RWPE1 (cell line): ENCODE results near the gene EEF2.

Source experiments
- CTCF ChIA-PET: fragments of 350-600 bp; sonication (Branson Sonifier 250); formaldehyde crosslinking; extraction: SDS; loops from one replicate; lab custom pipeline; 2021; lab: Yijun Ruan, JAX
- POLR2A ChIA-PET: fragments of 400-600 bp; formaldehyde crosslinking; extraction: SDS; loops from one replicate; lab custom pipeline; 2020; ENCODE audit warnings: antibody characterized with exemption; ENCODE audit not compliant: low non-redundant PET; lab: Yijun Ruan, JAX
- DNase-seq: peaks from one replicate; pipeline ENCODE4 v3.0.0; 2012; ENCODE audit warnings: low spot score
- H3K27ac ChIP-seq: fragments of 450-650 bp; 2 replicates; pipeline ENCODE4 v1.5.1; 2017
- CTCF ChIP-seq: fragments of 450-650 bp; conservative IDR thresholded peaks from 2 replicates; pipeline ENCODE4 v1.5.1; 2017; ENCODE audit warnings: low read depth, mild to moderate bottlenecking

Gene EEF2

GRCh38 chr19:3983936-3984583, 1.2 kb downstream of the EEF2 start:
- TF ChIP-seq CTCF, result no peak
- no peak for DNase-seq
- ChIA-PET POLR2A (interaction anchor here (0.6 to 2.1 kb wide), 3 partner anchors 14 to 83 kb away, joined by 3 to 15 read pairs (median 5); partner anchors contain the start of gene DAPK3), CTCF (interaction anchor here (0.5 kb wide), 1 partner anchor 134 kb away, joined by 3 read pairs; no protein-coding TSS in a partner anchor)
- H3K27ac ChIP-seq, result peak overlapping the region; percentile 87

DNA sequence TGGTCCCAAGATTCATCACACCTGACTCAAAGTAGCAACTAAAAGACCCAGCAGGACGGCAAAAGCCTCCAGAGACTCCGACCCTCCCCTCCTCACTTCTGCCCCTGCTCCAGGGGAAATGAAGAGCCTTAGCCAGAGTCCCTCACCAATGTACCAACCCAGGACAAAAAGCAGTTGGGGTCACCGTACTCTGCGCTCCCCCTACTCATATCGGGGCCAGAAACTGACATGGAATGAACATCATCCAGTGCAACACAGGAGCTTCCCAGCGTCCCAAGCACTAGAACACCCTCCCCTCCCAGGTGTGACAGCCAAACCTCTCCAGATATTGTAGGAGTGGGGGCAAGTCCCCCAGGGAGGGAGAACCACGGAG, 1.7 kb downstream of the EEF2 start:
- POLR2A ChIA-PET, result interaction anchor here (0.6 to 2.1 kb wide), 3 partner anchors 14 to 84 kb away, joined by 3 to 15 read pairs (median 5); partner anchors contain the start of gene DAPK3
- no peak for TF ChIP-seq CTCF
- peak overlapping the region; percentile 87 for H3K27ac ChIP-seq
- CTCF ChIA-PET, result interaction anchor here (0.5 kb wide), 1 partner anchor 134 kb away, joined by 3 read pairs; no protein-coding TSS in a partner anchor
- no peak for DNase-seq

GRCh38 chr19:3982701-3983541, 2.3 kb downstream of the EEF2 start:
- ChIA-PET POLR2A (no interaction called here), CTCF (interaction anchor here (0.5 kb wide), 1 partner anchor 133 kb away, joined by 3 read pairs; no protein-coding TSS in a partner anchor)
- DNase-seq, result peak; percentile 44
- no peak for TF ChIP-seq CTCF
- H3K27ac ChIP-seq, result peak overlapping the region; percentile 87

DNA sequence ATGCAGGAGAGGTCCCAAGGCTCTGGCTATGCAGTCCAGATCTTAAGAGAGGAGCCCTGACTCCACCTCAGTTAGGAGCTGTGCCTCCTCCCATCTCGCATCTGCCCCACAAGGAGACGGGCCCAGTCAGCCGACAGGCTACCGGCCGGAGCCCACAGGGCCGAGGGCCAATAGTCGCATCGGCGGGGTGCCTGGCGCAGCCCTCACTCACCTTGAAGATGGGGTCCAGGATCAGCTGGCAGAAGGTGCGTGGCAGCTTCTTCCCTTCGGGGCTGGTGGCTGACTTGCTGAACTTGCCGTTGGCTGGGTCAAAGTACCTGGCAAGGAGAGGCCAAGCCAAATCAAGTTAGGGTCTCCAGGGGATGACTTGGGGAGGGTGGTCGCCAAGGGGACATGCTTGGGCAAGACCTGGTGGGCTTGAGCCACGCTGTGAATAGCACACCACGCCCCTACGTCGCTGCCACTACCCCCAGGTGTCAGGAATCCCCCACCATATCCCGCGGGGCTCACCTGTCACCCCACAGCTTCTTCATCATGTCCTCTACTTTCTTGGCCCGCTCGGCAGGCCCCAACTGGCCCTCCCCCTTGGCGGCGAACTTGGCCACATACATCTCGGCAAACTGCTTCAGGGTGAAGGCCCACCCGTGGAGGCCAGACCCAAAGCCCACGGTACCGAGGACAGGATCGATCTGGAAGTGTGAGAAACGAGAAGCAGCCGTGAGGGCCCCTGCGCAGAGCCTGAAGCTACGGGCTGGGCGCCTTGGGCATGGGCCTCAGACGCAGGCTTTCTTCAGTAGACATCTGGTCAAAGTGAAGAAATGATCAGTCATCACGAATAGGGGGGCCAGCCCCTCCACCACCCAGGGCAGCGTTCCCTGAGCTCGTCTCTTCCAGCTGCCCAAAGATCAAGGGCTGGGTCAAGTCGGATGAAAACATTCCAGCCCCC, 3.3 kb downstream of the EEF2 start:
- no peak for DNase-seq
- H3K27ac ChIP-seq, result peak overlapping the region; percentile 87
- ChIA-PET POLR2A (no interaction called here), CTCF (no interaction called here)
- TF ChIP-seq CTCF, result no peak

GRCh38 chr19:3981373-3981735, 3.9 kb downstream of the EEF2 start:
- H3K27ac ChIP-seq, result peak overlapping the region; percentile 87
- POLR2A ChIA-PET, result no interaction called here
- TF ChIP-seq CTCF, result no peak
- CTCF ChIA-PET, result no interaction called here
- DNase-seq, result no peak
